PC-9 (cell line): ENCODE measurements around the gene POLD1. TPM values are rescaled to one million over a fixed set of nuclear protein-coding genes. Genes with fewer than 3 reads are reported as not detected.
"Not testable (repeated sequence)": the region's sequence is repeated elsewhere in the genome, so short reads cannot be mapped to it uniquely, and the experiment has no call there.

Experiments
- Bru-seq: library from RNA; stranded (reverse); fragments of 400-500 nt; gene quantifications from one replicate; lab custom pipeline; 2021; lab: Mats Ljungman, UMichigan
- BruChase-seq, 2 experiments: library from RNA; stranded (reverse); fragments of 400-500 nt; gene quantifications; one replicate each; lab custom pipeline; 2021; lab: Mats Ljungman, UMichigan
- BruUV-seq: library from RNA; stranded (reverse); fragments of 400-500 nt; replicated peaks from 2 replicates; lab custom pipeline; 2021; lab: Mats Ljungman, UMichigan
- CTCF ChIA-PET: fragments of 300-600 bp; sonication (Branson Sonifier 250); formaldehyde crosslinking; loops from one replicate; lab custom pipeline; 2022; ENCODE audit warnings: antibody characterized with exemption; lab: Charles Lee
- POLR2A ChIA-PET: fragments of 300-600 bp; sonication (Branson Sonifier 250); formaldehyde crosslinking; loops from one replicate; lab custom pipeline; 2022; ENCODE audit warnings: antibody characterized with exemption; ENCODE audit not compliant: unreplicated experiment; lab: Charles Lee
- DNase-seq, 2 experiments: peaks; one replicate each; pipeline versions ENCODE4 v3.0.0 to v3.0.0-alpha.2; 2015 to 2022; ENCODE audit warnings: mixed read lengths in 1 of 2
- H2AFZ ChIP-seq: fragments of 200-600 bp; sonication (generic); 2 replicates; pipeline ENCODE4 v1.8.1; 2017; ENCODE audit warnings: antibody characterized with exemption
- H3F3A ChIP-seq: fragments of 200-600 bp; sonication (generic); 2 replicates; pipeline ENCODE4 v1.8.1; 2017; ENCODE audit warnings: antibody characterized with exemption, mild to moderate bottlenecking, low read depth; ENCODE audit not compliant: insufficient read depth
- H3K27ac ChIP-seq: fragments of 200-600 bp; sonication (generic); 2 replicates; pipeline ENCODE4 v1.6.1; 2016; ENCODE audit warnings: mixed run types
- H3K27me3 ChIP-seq: fragments of 200-600 bp; sonication (generic); 2 replicates; pipeline ENCODE4 v1.6.1; 2016; ENCODE audit warnings: low read depth, mixed run types; ENCODE audit not compliant: insufficient read depth
- H3K36me3 ChIP-seq: fragments of 200-600 bp; sonication (generic); 2 replicates; pipeline ENCODE4 v1.6.1; 2016; ENCODE audit warnings: low read depth, mixed run types
- H3K4me1 ChIP-seq: fragments of 200-600 bp; sonication (generic); replicated peaks from 2 replicates; pipeline ENCODE4 v1.6.1; 2016; ENCODE audit warnings: mixed run types; ENCODE audit not compliant: insufficient read depth
- H3K4me2 ChIP-seq: fragments of 200-600 bp; sonication (generic); 2 replicates; pipeline ENCODE4 v1.6.1; 2017; ENCODE audit warnings: mixed run types
- H3K4me3 ChIP-seq: fragments of 200-600 bp; sonication (generic); 2 replicates; pipeline ENCODE4 v1.6.1; 2016; ENCODE audit warnings: mixed run types
- H3K79me2 ChIP-seq: fragments of 200-600 bp; sonication (generic); 2 replicates; pipeline ENCODE4 v1.6.1; 2017; ENCODE audit warnings: low read depth, mixed run types
- H3K9me2 ChIP-seq: fragments of 200-600 bp; sonication (generic); 2 replicates; pipeline ENCODE4 v1.8.1; 2017; ENCODE audit warnings: mild to moderate bottlenecking; ENCODE audit not compliant: insufficient read depth
- H3K9me3 ChIP-seq: fragments of 200-600 bp; sonication (generic); 2 replicates; pipeline ENCODE4 v1.8.1; 2016; ENCODE audit warnings: low read depth; ENCODE audit not compliant: insufficient read depth
- H4K20me1 ChIP-seq: fragments of 200-600 bp; sonication (generic); 2 replicates; pipeline ENCODE4 v1.8.1; 2017; ENCODE audit not compliant: insufficient read depth
- EZH2 ChIP-seq: fragments of 200-600 bp; sonication (generic); IDR thresholded peaks from 2 replicates; pipeline ENCODE4 v1.8.0; 2017; ENCODE audit warnings: antibody characterized with exemption, low read depth
- intact Hi-C: fragments of 100-400 bp; cut with micrococcal nuclease; formaldehyde crosslinking; loops from one replicate; pipeline ENCODE4 v1.10.0; 2022; ENCODE audit not compliant: unreplicated experiment
- long read RNA-seq: library from polyadenylated mRNA; stranded (forward); transcript quantifications from one replicate; pipeline ENCODE4 v2.0.0, GENCODE V29; 2022
- total RNA-seq: library from RNA; stranded (reverse); gene quantifications from 2 replicates; pipeline ENCODE4 v1.2.3, GENCODE V29; 2021
- TF ChIP-seq, protein P1 (sequence below): fragments of 200-600 bp; sonication (generic); conservative IDR thresholded peaks from 2 replicates; pipeline ENCODE4 v1.6.1; 2017; ENCODE audit warnings: mixed run types, antibody characterized with exemption, mild to moderate bottlenecking, moderate library complexity

The POLD1 gene
- total RNA-seq: 91.2 and 101 TPM in 2 replicates
- Bru-seq, nascent RNA: percentile 68 among the genes with signal in this experiment
- percentile 61 among the genes with signal in this experiment for BruChase-seq, experiment 1, labeled RNA remaining after a 2-hour chase
- percentile 80 among the genes with signal in this experiment for BruChase-seq, experiment 2, labeled RNA remaining after a 6-hour chase
- long read RNA-seq, transcript POLD1-201 (27 exons, 3,444 nt): major isoform, 34 of 78 reads
- long read RNA-seq, partial matches to known transcripts: 16 of 78 reads
- long read RNA-seq, other reads (novel, unspliced or antisense): 22 of 78 reads

DNA sequence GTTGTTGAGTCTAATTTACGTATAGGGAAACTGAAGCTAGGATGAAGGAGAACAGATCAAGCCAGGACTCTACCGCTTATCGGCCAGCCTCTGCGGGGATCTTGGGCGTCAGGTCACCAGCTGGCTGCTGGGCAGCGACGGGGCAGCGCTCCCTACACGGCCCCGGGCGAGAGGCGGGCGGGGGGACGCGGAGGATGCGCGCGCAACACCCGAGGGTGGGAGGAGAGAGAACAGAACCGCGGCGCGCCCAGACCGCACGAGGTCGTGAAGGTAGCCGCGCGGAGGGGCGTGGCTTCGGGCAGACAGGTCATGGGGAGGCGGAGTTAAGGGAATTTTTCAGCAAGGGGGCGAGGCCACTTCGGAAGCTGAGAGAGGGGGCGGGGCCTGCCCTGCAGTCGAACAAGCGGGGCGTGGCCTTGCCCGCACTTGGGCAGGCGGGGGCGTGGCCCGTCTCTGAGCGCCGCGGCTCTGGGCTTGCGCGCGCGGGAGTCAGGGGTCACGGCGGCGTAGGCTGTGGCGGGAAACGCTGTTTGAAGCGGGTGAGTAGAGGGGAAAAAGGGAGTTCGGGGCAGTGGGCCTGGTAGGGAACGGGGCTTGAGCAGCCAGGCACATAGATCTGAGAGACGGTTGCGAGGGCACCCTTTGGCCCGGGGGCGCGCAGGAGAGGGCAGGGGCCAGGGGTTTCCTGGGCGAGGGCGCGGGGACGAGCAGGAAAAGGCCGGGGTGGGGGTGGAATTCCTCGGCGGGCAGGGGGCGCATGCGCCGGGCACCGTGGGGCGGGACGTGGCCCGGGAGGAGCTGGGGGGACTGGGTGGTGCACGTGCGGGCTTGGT is at the start of gene POLD1:
TSS of gene POLD1 (plus strand) at position 496 of the 833 bp plus-strand sequence. CDS start 14,505 bp downstream, outside the sequence.
- Histone ChIP-seq H3K4me3 (peak within 1 kb of the TSS; percentile 78), H3K9me2 (no peaks in the 10 kb centered on the region), H3K36me3 (0 out of 2 replicates have a peak, but pooled peaks cover 13% of the 10 kb centered on the region), H3K79me2 (peaks cover 41% of the 10 kb centered on the region), H3K4me2 (peak within 1 kb of the TSS; percentile 99), H3K9me3 (no peaks in the 10 kb centered on the region), H3K27ac (peak within 1 kb of the TSS; percentile 15), H3F3A (peaks cover 22% of the 10 kb centered on the region), H3K27me3 (no peaks in the 10 kb centered on the region), H4K20me1 (peaks cover 17% of the 10 kb centered on the region), H2AFZ (peak within 1 kb of the TSS; percentile 73), H3K4me1 (peaks cover 10% of the 10 kb centered on the region; the same call in 1 of the 2 replicates)
- TF ChIP-seq EZH2: no peak
- TF ChIP-seq, protein P1, sequence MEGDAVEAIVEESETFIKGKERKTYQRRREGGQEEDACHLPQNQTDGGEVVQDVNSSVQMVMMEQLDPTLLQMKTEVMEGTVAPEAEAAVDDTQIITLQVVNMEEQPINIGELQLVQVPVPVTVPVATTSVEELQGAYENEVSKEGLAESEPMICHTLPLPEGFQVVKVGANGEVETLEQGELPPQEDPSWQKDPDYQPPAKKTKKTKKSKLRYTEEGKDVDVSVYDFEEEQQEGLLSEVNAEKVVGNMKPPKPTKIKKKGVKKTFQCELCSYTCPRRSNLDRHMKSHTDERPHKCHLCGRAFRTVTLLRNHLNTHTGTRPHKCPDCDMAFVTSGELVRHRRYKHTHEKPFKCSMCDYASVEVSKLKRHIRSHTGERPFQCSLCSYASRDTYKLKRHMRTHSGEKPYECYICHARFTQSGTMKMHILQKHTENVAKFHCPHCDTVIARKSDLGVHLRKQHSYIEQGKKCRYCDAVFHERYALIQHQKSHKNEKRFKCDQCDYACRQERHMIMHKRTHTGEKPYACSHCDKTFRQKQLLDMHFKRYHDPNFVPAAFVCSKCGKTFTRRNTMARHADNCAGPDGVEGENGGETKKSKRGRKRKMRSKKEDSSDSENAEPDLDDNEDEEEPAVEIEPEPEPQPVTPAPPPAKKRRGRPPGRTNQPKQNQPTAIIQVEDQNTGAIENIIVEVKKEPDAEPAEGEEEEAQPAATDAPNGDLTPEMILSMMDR: no peak
- DNase-seq: peak; percentile 92 to 99
- BruUV-seq: no TSS peak
- CTCF ChIA-PET: interaction anchor here (0.6 kb wide), 1 partner anchor 31 kb away, joined by 13 read pairs; no protein-coding TSS in a partner anchor
- intact Hi-C loops: loop anchor here (1.0 kb wide), 1 partner anchor 8 kb away; the partner anchor contains the start of gene NR1H2
- POLR2A ChIA-PET: interaction anchor here (0.6 kb wide), 2 partner anchors 181 to 211 kb away, joined by 3 to 5 read pairs; partner anchors contain the start of gene MYH14

GRCh38 chr19:50334741-50335421 is 49.3 kb upstream of the POLD1 start:
- H3K4me2 ChIP-seq: no peak overlapping the region
- no peaks in the 10 kb centered on the region for H3K9me2 ChIP-seq
- H3K9me3 ChIP-seq: no peaks in the 10 kb centered on the region
- no peak overlapping the region for H2AFZ ChIP-seq
- ChIA-PET CTCF (no interaction called here), POLR2A (no interaction called here)
- no TSS peak for BruUV-seq
- 0 out of 2 replicates have a peak, but pooled peaks cover 6% of the 10 kb centered on the region for H3K27me3 ChIP-seq
- H3K36me3 ChIP-seq: no peaks in the 10 kb centered on the region
- no peaks in the 10 kb centered on the region for H4K20me1 ChIP-seq
- DNase-seq: no peak
- intact Hi-C loops: no loop called here
- H3K27ac ChIP-seq: no peak overlapping the region
- H3K79me2 ChIP-seq: peaks cover 4% of the 10 kb centered on the region; the same call in 1 of the 2 replicates
- H3K4me3 ChIP-seq: no peak overlapping the region
- peaks cover 11% of the 10 kb centered on the region for H3F3A ChIP-seq
- no peak for TF ChIP-seq EZH2
- TF ChIP-seq, protein P1: no peak
- peaks cover 22% of the 10 kb centered on the region; the same call in 1 of the 2 replicates for H3K4me1 ChIP-seq

DNA sequence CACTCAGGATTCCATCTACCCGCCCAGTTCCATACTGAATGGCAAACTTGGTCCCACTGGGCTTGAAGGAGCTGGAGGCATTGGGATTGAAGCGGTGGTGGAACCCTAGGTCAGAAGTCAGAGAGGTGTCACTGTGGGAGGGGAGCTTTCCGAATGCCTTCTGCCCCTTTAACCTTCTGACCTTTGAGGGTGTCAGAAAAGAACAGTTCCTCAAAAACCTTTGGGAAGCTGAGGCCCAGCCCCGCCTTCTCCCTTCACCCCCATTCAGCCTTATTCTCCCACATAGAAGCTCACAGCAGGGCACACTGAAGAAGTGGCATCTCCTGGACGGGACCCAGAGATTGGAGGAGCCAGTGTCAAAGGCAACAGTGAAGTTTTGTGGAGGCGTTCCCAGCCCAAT is 47.1 kb upstream of the POLD1 start:
- H3F3A ChIP-seq, H3K36me3 ChIP-seq, H3K9me3 ChIP-seq, CTCF ChIA-PET, BruUV-seq, H3K27me3 ChIP-seq, H3K9me2 ChIP-seq, H3K27ac ChIP-seq, DNase-seq, intact Hi-C loops, H3K4me2 ChIP-seq, H2AFZ ChIP-seq, H3K4me3 ChIP-seq, H4K20me1 ChIP-seq, H3K79me2 ChIP-seq: not testable (repeated sequence)
- POLR2A ChIA-PET: interaction anchor here (0.6 kb wide), 1 partner anchor 971 kb away, joined by 4 read pairs; no protein-coding TSS in a partner anchor
- peaks cover 16% of the 10 kb centered on the region; the same call in 1 of the 2 replicates for H3K4me1 ChIP-seq
